Erythroblast (primary cell): ENCODE measurements around the gene RETREG1.

Source experiments
- GATA1 ChIP-seq: IDR thresholded peaks from 2 replicates; pipeline ENCODE4 v1.6.1; 2011; ENCODE audit warnings: low read depth, mild to moderate bottlenecking, control low read depth, low read length, moderate library complexity
- POLR2A ChIP-seq: IDR thresholded peaks from 2 replicates; pipeline ENCODE4 v1.6.1; 2011; ENCODE audit warnings: mild to moderate bottlenecking, low read length

GRCh38 chr5:16568875-16569580 is 47.8 kb downstream of the RETREG1 start:
- no peak for TF ChIP-seq POLR2A
- TF ChIP-seq GATA1 = no peak
